T-helper 2 cell (primary cell): Measurements from ENCODE around the gene HHIPL1.
"Not testable (repeated sequence)": the region's sequence is repeated elsewhere in the genome, so short reads cannot be mapped to it uniquely, and the experiment has no call there.

Experiments used
- DNase-seq, 5 experiments: peaks; one replicate each; pipeline versions ENCODE4 v3.0.0 to v3.0.0-alpha.2; 2012 to 2022

The HHIPL1 gene

GRCh38 chr14:99635116-99635515 is 9.8 kb upstream of the HHIPL1 start:
- DNase-seq = no peak

GRCh38 chr14:99636487-99636886 is 8.4 kb upstream of the HHIPL1 start:
- DNase-seq = no peak

- DNase-seq = no peak
Observed at GRCh38 chr14:99637624-99638023, 7.3 kb upstream of the HHIPL1 start.

- DNase-seq = not testable (repeated sequence)
Observed at GRCh38 chr14:99642771-99643170, 2.2 kb upstream of the HHIPL1 start.

- no peak for DNase-seq
Observed at GRCh38 chr14:99643343-99643742, 1.6 kb upstream of the HHIPL1 start.

- no peak for DNase-seq
Observed at GRCh38 chr14:99644035-99644587, 818 bp upstream of the HHIPL1 start.

- no peak for DNase-seq
Observed at GRCh38 chr14:99645545-99646505, 896 bp downstream of the HHIPL1 start.

- DNase-seq = no peak
Observed at GRCh38 chr14:99647411-99647810, 2.5 kb downstream of the HHIPL1 start.

- no peak for DNase-seq
Observed at GRCh38 chr14:99648027-99648784, 3.3 kb downstream of the HHIPL1 start.

- DNase-seq = no peak
Observed at GRCh38 chr14:99649219-99649618, 4.3 kb downstream of the HHIPL1 start.

- DNase-seq = no peak
Observed at GRCh38 chr14:99649643-99650042, 4.7 kb downstream of the HHIPL1 start.

- DNase-seq = no peak
Observed at GRCh38 chr14:99650189-99650588, 5.3 kb downstream of the HHIPL1 start.

- no peak for DNase-seq
Observed at GRCh38 chr14:99651953-99652746, 7.2 kb downstream of the HHIPL1 start.

GRCh38 chr14:99654235-99654985 is 9.5 kb downstream of the HHIPL1 start:
- DNase-seq = no peak

GRCh38 chr14:99655521-99655920 is 10.6 kb downstream of the HHIPL1 start:
- no peak for DNase-seq

- DNase-seq = no peak
Observed at GRCh38 chr14:99656171-99656570, 11.2 kb downstream of the HHIPL1 start.

- no peak for DNase-seq
Observed at GRCh38 chr14:99657645-99658155, 12.8 kb downstream of the HHIPL1 start.

GRCh38 chr14:99658218-99658845 is 13.4 kb downstream of the HHIPL1 start:
- no peak for DNase-seq

GRCh38 chr14:99659333-99659741 is 14.4 kb downstream of the HHIPL1 start:
- peak in 1 of 5 experiments; percentile 9 for DNase-seq

- DNase-seq = no peak
Observed at GRCh38 chr14:99660006-99660566, 15.2 kb downstream of the HHIPL1 start.

GRCh38 chr14:99660794-99661193 is 15.9 kb downstream of the HHIPL1 start:
- DNase-seq = no peak
